ENCODE measurements around the gene DNM3.

GRCh38 chr1:171844381-171844780 lies 3.1 kb downstream of the DNM3 start:
- TF ChIP-seq CTCF (tag by site-specific recombination; IDR thresholded peaks at IDR 0.05) (no peak), ZNF548 (tag by site-specific recombination; IDR thresholded peaks at IDR 0.05) (no peak), ZNF792 (tag by site-specific recombination; IDR thresholded peaks at IDR 0.05) (no peak), IKZF3 (tag by site-specific recombination; IDR thresholded peaks at IDR 0.05) (no peak), HOXD13 (CRISPR knock-in tag; IDR thresholded peaks at IDR 0.05; ENCODE audit: borderline replicate concordance) (no peak), ZNF639 (tag by site-specific recombination; IDR thresholded peaks at IDR 0.05) (no peak), ZNF596 (tag by site-specific recombination; IDR thresholded peaks at IDR 0.05) (no peak), ZNF549 (tag by site-specific recombination; IDR thresholded peaks at IDR 0.05) (no peak), ELK4 (IDR thresholded peaks at IDR 0.05; ENCODE audit: borderline replicate concordance, low read depth, low read length) (no peak), YY1 (tag by site-specific recombination; IDR thresholded peaks at IDR 0.05) (no peak), SP2 (tag by site-specific recombination; IDR thresholded peaks at IDR 0.05) (no peak), BCL6B (tag by site-specific recombination; IDR thresholded peaks at IDR 0.05) (no peak)
